Measurements from ENCODE around the gene MGAT5B. TPM values are rescaled to one million over a fixed set of nuclear protein-coding genes. Genes with fewer than 3 reads are reported as not detected.

MGAT5B gene
- total RNA-seq, 4 donors from 2014 or later = 0.59 to 3.3 (median 1.5) TPM; not detected in 1

DNA sequence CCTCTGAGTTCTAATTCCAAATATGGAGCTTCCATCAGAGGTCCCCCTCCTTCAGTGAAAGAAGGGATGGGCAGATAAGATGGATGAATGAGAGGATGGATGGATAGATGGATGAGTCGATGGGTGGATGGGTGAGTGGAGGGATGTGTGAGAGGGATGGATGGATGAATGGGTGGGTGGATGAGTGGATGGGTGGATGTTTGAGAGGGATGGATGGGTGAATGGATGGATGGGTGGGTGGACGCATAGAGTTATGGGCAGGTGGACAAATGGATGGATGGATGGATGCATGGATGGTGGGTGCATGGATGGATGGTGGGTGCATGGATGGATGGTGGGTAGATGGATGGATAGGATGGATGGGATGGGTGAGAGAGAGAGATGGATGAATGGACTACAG lies 69.0 kb downstream of the MGAT5B start:
- intact Hi-C loops (cut with DNase I; ENCODE audit: low total_unique reads) = no loop called here

DNA sequence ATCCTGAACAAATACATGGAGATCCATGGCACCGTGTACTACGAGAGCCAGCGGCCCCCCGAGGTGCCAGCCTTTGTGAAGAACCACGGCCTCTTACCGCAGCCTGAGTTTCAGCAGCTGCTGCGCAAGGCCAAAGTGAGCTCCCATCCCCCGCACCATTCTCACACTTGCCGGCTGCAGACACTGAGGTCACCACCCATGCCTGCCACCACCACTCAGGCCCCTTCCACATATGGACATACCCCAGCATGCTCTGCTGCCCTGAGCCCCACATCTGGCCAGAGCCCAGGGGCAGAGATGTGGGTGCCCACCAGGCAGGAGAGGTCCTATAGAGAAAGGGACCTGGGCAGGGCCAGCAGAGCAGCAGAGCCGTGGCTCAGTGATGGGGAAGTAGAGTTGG lies 69.8 kb downstream of the MGAT5B start:
- Histone ChIP-seq H3K36me3 (no peaks in the 10 kb centered on the region), H3K27me3 (no peaks in the 10 kb centered on the region), H3K4me1 (no peaks in the 10 kb centered on the region), H3K27ac (no peak overlapping the region), H3K9me3 (no peaks in the 10 kb centered on the region), H3K4me3 (no peak overlapping the region)
- intact Hi-C loops (cut with DNase I; ENCODE audit: low total_unique reads) = no loop called here
- no peak for TF ChIP-seq POLR2A (IDR thresholded peaks at IDR 0.05)
- TF ChIP-seq, protein P1, sequence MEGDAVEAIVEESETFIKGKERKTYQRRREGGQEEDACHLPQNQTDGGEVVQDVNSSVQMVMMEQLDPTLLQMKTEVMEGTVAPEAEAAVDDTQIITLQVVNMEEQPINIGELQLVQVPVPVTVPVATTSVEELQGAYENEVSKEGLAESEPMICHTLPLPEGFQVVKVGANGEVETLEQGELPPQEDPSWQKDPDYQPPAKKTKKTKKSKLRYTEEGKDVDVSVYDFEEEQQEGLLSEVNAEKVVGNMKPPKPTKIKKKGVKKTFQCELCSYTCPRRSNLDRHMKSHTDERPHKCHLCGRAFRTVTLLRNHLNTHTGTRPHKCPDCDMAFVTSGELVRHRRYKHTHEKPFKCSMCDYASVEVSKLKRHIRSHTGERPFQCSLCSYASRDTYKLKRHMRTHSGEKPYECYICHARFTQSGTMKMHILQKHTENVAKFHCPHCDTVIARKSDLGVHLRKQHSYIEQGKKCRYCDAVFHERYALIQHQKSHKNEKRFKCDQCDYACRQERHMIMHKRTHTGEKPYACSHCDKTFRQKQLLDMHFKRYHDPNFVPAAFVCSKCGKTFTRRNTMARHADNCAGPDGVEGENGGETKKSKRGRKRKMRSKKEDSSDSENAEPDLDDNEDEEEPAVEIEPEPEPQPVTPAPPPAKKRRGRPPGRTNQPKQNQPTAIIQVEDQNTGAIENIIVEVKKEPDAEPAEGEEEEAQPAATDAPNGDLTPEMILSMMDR (IDR thresholded peaks at IDR 0.05) = no peak
- DNase-seq = no peak

More for the DNA sequence above, 69.0 kb downstream of the MGAT5B start:
- no peak overlapping the region for H3K4me3 ChIP-seq
- H3K27ac ChIP-seq = no peak overlapping the region
- no peaks in the 10 kb centered on the region for H3K9me3 ChIP-seq
- H3K4me1 ChIP-seq = no peaks in the 10 kb centered on the region
- H3K27me3 ChIP-seq = no peaks in the 10 kb centered on the region
- no peaks in the 10 kb centered on the region for H3K36me3 ChIP-seq
- TF ChIP-seq, protein P1 (IDR thresholded peaks at IDR 0.05) = no peak
- no peak for TF ChIP-seq POLR2A (IDR thresholded peaks at IDR 0.05)
- DNase-seq = no peak

DNA sequence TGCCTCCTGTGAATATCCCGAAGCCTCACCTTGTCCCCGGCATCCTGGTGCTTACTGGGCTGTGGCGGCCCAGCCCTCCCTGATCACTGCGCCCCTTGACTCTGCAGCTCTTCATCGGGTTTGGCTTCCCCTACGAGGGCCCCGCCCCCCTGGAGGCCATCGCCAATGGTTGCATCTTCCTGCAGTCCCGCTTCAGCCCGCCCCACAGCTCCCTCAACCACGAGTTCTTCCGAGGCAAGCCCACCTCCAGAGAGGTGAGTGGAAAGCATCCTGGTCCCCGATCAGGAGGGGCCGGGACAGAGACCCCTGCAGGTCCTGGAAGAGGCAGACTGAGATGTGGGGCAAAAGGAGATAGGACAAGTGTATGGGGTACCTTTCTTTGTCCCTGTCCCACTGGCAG lies 72.1 kb downstream of the MGAT5B start:
- intact Hi-C loops (cut with DNase I; ENCODE audit: low total_unique reads) = no loop called here
- TF ChIP-seq, protein P1 (IDR thresholded peaks at IDR 0.05) = no peak
- TF ChIP-seq POLR2A (IDR thresholded peaks at IDR 0.05) = no peak
- no peak for DNase-seq
- Histone ChIP-seq H3K9me3 (no peaks in the 10 kb centered on the region), H3K27ac (no peak overlapping the region), H3K4me3 (no peak overlapping the region), H3K4me1 (no peaks in the 10 kb centered on the region), H3K27me3 (no peaks in the 10 kb centered on the region), H3K36me3 (no peaks in the 10 kb centered on the region)

DNA sequence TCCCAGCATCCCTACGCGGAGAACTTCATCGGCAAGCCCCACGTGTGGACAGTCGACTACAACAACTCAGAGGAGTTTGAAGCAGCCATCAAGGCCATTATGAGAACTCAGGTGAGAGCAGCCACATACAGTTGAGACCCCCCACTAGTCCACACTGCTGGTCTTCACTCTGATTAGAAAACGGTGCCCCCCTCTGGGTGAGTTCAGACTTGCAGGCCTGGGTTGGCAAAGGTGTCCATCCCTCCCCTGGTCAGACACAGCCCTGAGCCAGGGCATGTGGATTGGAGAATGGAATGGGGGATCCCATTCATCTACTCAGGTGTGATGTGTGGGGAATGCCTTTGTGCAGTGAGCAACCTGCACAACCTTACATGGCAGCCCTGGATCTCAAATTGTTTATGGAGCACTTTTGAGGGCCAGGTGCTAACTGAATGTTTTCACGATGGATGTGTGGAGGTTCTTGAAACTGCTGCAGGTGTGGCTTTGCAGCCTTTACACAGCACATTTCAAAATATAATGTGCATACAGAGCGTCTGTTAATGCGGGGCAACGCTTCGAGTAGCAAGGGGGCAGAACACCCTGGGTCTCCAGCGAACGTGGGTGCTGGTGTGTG lies 72.6 kb downstream of the MGAT5B start:
- Histone ChIP-seq H3K27ac (no peak overlapping the region), H3K4me3 (no peak overlapping the region), H3K9me3 (no peaks in the 10 kb centered on the region), H3K27me3 (no peaks in the 10 kb centered on the region), H3K4me1 (no peaks in the 10 kb centered on the region), H3K36me3 (no peaks in the 10 kb centered on the region)
- TF ChIP-seq POLR2A (IDR thresholded peaks at IDR 0.05) = no peak
- TF ChIP-seq, protein P1 (IDR thresholded peaks at IDR 0.05) = no peak
- no peak for DNase-seq
- intact Hi-C loops (cut with DNase I; ENCODE audit: low total_unique reads) = no loop called here

DNA sequence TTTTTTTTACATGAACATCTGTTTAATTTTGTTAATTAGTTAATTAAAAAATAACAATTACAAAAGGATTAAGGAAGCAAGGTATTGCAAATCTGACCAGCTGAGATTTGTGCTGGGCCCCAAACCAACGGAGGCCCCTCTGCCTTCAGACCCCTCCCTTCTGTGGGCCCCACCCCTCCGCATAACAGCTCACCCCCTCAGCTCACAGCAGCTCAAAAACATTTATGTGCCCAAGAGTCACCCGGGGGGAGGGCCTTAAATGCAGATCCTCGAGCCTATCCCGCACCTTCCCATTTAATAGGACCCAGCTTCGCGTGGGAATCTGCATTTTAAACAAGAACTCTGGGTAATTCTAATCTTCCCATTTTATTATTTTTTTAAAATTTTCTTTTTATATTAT lies 75.0 kb downstream of the MGAT5B start:
- TF ChIP-seq POLR2A (IDR thresholded peaks at IDR 0.05) = no peak
- TF ChIP-seq, protein P1 (IDR thresholded peaks at IDR 0.05) = no peak

More for the DNA sequence above, 75.0 kb downstream of the MGAT5B start:
- H3K36me3 ChIP-seq = no peaks in the 10 kb centered on the region
- H3K9me3 ChIP-seq = no peaks in the 10 kb centered on the region
- H3K4me1 ChIP-seq = no peaks in the 10 kb centered on the region
- H3K27ac ChIP-seq = no peak overlapping the region
- no peak for DNase-seq
- H3K27me3 ChIP-seq = no peaks in the 10 kb centered on the region
- H3K4me3 ChIP-seq = no peak overlapping the region
- intact Hi-C loops (cut with DNase I; ENCODE audit: low total_unique reads) = no loop called here
